Smooth muscle cell of trachea (primary cell): ENCODE data around the gene DACT2. TPM values are rescaled to one million over a fixed set of nuclear protein-coding genes. Genes with fewer than 3 reads are reported as not detected.

ENCODE experiments used
- total RNA-seq: library from RNA; depleted of rRNA; stranded (reverse); fragments of >200 nt; gene quantifications from 2 replicates; pipeline ENCODE4 v1.2.1, GENCODE V29; 2014

Gene DACT2
- total RNA-seq, result not detected in 2 replicates

DNA sequence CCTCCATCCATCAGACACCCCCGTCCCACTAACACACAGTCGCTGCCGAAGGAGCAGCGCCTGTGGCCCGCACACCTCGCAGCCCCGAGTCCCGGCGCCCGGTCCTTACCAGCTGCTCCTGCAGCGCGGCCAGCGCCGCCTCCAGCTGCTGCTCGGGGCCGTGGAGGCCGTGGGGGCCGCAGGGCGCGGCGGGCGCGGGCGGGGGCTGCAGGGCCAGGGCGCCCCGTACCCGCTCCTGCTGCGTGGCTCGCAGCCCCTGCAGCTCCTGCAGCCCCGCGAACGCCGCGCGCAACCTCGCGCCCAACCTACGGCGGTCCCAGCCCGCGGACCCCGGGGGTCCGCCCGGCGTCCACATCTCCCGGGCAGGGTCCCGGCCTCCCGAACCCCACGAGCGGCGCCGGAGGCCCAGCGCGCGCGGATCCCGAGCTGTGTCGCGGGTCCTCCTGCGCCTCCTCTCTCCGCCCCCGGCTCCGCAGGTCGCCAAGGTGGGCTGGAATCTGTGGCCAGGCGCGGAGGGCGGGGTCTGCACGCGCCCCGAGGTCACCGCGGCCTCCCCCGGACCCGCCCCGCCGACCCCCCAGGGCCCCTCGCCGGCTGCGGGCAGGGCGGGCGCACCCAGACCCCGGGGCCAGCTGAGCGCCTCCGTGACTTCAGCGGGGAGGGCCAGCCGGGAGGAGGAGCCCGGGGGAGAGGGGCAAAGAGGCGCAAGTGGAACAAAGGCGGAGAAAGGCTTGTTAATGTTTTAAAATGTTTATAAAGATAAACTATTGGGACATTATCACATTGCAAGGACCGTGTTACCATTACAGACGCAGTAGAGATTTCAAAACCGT is at the start of gene DACT2:
DACT2 (minus strand) TSS at position 499 of the 833 bp plus-strand sequence; CDS start at position 355, 144 bp downstream.

Other genes starting within 250 kb of the DACT2 start
- not detected in 2 replicates for gene FRMD1, start 240.6 kb downstream of the DACT2 start, total RNA-seq
- gene SMOC2, start 121.4 kb upstream of the DACT2 start, total RNA-seq, result not detected in 2 replicates